Skin epidermis (tissue), 12 donors: ENCODE measurements around the gene OBP2B.
"Not testable (repeated sequence)": the region's sequence is repeated elsewhere in the genome, so short reads cannot be mapped to it uniquely, and the experiment has no call there.

Source experiments
- H3K27ac ChIP-seq, 21 experiments: fragments of 200-600 bp; sonication (generic) in 11 of 21; one replicate each; pipeline ENCODE4 v1.5.0; 2020; ENCODE audit warnings: mild to moderate bottlenecking in 3 of 21, inconsistent platforms in 2 of 21, moderate library complexity in 2 of 21
- H3K4me3 ChIP-seq, 7 experiments: fragments of 200-600 bp; sonication (generic) in 2 of 7; one replicate each; pipeline ENCODE4 v1.5.0; 2020; ENCODE audit warnings: inconsistent platforms in 2 of 7, mild to moderate bottlenecking in 2 of 7, moderate library complexity in 1 of 7

Gene OBP2B

DNA sequence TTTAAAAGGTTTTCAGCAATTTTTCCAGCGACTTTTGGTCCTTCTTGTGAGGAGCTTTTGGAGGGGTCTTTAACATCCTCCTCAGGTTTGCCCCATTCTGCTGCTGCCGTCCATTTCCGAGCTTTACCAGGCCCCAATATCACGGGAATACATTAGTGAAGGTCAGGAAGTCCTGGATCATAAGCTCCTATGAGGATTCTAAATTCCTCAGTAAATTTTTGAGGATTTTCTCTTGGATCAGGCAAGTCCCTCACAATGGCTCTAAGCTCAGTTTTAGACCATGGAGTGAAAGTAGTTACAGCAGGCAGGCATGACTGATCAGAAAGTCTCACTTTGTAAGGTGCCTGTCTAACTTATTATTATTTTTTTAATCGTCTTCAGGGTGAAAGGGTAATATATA lies 28.1 kb downstream of the OBP2B start:
- Histone ChIP-seq H3K27ac (no peak overlapping the region), H3K4me3 (no peak overlapping the region)

DNA sequence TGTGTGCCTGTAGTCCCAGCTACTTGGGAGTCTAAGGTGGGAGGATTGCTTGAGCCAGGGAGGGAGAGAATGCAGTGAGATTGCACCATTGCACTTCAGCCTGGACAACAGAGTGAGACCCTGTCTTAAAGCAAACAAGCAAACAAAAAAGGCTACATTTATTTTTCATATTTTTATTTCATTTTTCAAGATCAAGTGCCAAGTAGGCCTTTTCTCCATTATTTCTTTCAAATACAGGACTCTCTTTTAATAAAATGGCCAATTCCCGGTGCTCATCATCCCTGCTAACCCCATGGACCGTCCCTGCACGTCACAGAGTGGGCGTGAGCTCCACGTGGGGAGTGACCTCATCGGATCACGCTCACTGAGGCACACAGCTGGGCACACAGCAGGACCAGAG lies 36.0 kb downstream of the OBP2B start:
- H3K27ac ChIP-seq: no peak overlapping the region

DNA sequence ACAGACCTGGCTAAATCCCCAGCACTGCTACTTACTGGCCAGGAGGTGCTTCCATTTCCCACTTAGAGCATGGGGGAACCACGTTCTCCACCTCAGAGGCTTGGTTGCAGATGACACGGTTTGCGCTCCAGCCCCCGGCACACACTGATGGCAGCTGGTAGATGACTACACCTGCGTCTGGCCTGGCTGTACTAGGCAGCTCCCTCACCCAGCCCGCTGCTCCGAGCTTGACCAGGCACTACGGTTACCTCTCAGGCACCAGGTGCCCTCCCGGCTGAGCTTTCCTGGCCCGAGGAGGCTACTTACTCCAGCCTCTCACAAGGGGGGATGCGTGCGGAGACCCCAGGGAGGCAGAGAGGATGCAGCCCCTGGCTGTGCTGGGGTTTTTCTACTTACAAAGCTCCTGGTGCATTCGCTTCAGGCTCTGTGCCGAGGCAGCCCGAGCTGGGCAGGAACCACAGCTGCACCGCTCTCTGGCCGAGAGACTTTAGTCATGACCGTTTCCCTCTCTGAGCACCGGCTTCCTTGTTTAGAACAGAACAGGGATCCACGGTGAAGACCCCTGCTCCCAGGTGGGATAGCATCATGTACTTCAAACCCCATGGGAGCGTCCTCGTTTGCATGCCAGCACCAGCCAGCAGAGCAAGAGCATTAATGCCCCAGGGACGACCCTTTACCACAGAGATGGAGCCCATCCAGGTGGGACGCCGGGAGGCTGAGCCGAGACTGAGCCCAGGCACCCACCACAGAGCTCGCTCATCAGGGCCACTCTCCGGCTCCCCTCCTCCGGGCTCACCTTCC lies 37.7 kb downstream of the OBP2B start:
- H3K4me3 ChIP-seq: no peak overlapping the region
- no peak overlapping the region for H3K27ac ChIP-seq

More for the DNA sequence above, 36.0 kb downstream of the OBP2B start:
- H3K4me3 ChIP-seq: no peak overlapping the region

DNA sequence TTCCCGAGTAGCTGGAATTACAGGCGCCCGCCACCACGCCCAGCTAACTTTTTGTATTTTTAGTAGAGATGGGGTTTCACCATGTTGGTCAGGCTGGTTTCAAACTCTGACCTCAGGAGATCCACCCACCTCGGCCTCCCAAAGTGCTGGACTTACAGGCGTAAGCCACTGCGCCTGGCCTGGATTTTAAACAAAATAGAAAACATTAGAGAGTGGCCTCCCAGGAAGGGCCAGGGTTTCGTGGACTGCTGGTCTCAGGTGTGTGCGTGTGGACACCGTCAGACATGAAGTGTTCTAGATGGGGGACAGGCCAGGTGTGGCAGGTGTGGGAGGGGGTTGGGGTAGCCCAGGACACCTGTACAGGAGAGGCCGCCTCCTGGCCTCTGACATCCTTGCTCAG lies 38.3 kb downstream of the OBP2B start:
- H3K27ac ChIP-seq: no peak overlapping the region
- H3K4me3 ChIP-seq: no peak overlapping the region

DNA sequence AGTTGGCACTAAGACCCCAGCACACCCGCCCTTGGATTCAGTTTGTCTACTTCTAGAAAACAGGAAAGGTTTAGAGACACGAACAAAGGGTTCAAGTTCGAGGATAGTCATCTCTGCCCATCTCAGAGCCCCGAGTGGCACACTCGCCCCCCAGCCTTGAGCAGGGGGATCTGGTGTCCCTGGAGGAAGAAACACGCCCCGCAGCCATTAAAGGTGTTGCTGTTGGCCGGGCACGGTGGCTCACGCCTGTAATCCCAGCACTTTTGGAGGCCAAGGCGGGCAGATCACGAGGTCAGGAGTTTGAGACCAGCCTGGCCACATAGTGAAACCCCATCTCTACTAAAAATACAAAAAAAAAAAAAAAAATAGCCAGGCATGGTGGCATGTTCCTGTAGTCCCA lies 39.4 kb downstream of the OBP2B start:
- H3K27ac ChIP-seq, H3K4me3 ChIP-seq: not testable (repeated sequence)

DNA sequence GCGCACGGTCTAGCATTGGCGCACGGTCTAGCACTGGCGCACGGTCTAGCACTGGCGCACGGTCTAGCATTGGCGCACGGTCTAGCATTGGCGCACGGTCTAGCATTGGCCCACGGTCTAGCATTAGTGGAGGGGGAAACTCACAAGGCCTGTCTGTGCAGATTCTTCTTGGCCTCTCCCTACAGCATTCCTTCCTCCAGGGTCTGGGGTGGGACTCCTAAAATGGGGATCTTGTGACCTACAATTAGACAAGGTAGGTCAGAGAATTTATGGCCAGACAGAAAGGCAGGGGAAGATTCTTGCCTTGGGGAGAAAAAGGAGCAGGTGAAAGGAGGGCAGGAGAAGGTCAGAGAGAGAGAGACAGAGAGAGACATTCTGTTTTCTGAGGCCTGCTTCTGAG lies 39.9 kb downstream of the OBP2B start:
- no peak overlapping the region for H3K4me3 ChIP-seq
- no peak overlapping the region for H3K27ac ChIP-seq

DNA sequence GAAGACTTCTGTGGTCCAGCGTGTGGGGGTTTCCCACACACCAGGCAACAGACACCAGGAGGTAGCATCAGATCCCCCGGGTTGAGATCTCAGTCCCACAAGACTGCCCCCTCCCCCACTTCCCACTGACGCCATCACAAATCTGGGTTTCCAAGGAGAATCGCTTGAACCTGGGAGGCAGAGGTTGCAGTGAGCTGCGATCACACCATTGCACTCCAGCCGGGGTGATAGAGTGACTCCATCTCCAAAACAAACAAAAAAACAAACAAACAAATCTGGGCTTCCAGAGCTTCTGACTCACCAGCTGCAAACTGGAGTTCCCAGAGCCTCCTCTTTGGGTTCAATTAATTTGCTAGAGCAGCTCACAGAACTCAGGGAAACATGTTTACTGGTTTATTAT lies 40.6 kb downstream of the OBP2B start:
- no peak overlapping the region for H3K4me3 ChIP-seq
- H3K27ac ChIP-seq: no peak overlapping the region

DNA sequence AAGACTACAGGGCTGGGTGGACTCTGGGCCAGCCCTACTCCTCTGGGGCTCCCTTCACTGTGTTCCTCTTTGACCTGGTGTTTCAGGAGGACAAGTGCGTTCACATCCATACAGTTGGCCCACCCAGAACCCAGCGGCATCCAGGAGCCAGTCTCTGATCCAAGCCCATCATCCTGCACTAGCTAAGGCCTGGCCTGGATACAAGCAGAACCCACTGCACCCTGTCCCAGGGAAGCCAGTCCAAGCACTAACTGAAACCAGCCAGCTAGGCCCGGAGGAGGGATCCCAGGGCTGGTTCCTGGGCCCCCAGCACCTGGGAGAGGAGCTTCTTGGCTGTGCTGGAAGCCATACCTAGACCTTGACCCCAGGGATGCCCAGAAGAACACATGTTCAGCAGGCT lies 41.3 kb downstream of the OBP2B start:
- no peak overlapping the region for H3K27ac ChIP-seq
- H3K4me3 ChIP-seq: no peak overlapping the region

DNA sequence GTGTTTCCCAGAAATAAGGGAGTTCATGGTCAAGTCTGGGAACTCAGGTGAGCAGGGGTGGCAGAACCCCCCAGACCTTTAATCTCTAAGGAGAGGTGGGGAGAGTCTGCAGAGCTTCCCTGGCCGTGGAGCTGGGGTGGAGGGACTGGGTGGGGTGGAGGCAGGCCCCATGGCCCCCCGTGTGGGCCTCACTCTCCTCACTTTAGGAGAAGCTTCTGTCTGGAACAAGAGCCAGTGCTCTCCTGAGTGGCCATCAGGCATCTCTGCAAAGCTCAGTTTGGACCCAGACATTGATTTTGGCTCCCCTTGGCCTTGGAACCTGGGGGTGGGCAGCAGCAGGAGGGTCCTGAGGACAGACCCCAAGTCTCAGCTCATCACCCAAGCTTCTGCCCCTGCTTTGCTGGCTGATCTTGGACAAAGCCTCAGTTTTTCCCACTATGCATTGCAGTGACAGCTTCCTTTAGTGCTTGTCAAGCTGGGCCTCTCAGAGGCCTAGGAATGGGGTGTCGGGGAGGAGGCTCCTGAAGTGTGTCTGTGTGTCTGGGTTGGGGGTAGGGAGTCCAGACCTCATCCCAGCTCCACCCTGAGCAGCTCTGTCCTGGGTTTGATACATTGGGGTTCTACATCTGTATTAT lies 41.8 kb downstream of the OBP2B start:
- Histone ChIP-seq H3K27ac (no peak overlapping the region), H3K4me3 (no peak overlapping the region)

DNA sequence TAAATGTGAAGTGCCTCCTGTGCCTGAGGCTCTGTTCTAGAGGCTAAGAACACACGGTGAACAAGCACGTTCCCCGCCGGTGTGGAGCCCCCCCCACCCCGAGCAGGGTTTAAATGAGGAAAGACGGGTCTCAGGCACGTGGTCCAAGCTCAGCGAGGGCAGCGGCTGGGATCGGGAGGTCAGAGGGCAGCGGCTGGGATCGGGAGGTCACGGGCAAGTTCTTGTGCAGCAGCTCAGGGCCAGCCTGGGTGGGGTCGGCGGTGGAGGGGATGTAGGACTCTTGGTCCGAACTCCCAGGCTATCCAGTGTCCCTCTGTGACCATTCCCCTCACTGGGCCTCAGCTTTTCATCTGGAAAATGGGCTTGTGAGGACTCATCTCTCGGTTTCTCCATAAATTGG lies 42.7 kb downstream of the OBP2B start:
- Histone ChIP-seq H3K27ac (no peak overlapping the region), H3K4me3 (no peak overlapping the region)

DNA sequence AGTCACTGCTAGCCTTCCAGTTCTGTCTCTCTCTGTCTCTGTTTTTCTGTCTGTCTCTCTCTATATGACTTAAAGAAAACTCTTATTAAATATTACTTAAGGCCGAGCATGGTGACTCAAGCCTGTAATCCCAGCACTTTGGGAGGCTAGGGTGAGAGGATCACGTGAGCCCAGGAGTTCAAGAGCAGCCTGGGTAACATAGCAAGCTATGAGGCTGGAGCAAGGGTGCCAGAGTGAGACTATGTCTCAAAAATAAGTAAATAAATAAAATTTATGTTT lies 43.7 kb downstream of the OBP2B start:
- Histone ChIP-seq H3K4me3 (no peak overlapping the region), H3K27ac (no peak overlapping the region)

DNA sequence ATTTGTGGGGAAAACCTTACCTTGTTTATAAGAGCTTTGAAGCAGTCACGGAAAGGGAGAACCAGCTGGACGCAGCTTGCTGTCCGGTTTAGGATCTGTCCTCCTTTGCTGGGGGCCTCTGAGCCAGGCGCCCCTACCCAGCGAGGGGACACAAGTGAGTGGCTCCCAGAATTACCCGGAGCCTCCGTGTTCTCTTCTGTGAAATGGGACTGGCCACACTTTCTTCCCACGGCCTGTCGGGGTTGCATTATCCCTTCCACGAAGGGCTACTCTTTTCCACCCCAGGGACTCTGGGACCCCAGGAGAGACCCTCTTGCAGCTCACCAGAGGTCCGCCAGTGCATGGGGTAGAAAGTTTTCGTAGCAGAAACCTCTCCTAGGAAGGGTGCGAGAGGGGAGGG lies 44.9 kb downstream of the OBP2B start:
- peak overlapping the region; percentile 44 to 66 (median 51) for H3K4me3 ChIP-seq
- peak overlapping the region in 16 of 21 experiments; percentile 34 to 88 (median 74) for H3K27ac ChIP-seq

DNA sequence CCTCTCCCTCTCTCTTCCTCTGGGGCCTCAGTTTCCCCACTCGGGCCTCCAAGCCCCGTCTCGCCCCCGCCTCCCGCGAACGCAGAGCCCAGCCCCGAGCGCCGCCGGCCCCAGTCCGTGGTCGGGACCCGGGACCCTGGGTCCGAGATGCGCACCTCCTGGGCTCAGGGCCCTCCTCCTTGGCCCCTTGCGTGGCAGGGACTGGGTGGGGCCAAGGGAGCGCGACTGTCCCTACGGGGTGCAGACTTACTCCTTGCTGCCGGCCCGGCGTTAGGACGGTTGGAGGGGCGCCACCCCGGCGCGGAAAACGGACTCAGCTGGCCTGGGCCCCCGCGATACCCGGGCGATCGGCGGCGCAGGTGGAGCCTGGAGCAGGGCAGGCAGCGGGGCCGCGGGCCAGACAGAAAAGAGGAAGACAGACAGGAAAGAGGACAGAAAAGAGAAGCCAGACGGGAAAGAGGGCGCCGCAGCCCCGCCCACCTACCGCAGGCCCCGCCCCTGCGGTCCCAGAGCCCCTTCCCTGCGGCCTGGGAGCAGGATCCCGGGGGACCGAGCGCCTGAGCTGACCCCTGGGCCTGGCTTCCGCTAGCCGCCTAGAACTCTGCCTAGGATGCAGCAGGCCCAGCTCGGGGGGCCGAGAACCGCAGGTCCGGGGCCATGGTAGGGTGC lies 45.4 kb downstream of the OBP2B start, which contains the start of gene GBGT1:
GBGT1 (minus strand) TSS at position 411 of the 669 bp plus-strand sequence. CDS start 1,502 bp downstream, outside the sequence.
- peak within 1 kb of the TSS; percentile 44 to 66 (median 51) for H3K4me3 ChIP-seq
- peak within 1 kb of the TSS; percentile 34 to 88 (median 73) for H3K27ac ChIP-seq

DNA sequence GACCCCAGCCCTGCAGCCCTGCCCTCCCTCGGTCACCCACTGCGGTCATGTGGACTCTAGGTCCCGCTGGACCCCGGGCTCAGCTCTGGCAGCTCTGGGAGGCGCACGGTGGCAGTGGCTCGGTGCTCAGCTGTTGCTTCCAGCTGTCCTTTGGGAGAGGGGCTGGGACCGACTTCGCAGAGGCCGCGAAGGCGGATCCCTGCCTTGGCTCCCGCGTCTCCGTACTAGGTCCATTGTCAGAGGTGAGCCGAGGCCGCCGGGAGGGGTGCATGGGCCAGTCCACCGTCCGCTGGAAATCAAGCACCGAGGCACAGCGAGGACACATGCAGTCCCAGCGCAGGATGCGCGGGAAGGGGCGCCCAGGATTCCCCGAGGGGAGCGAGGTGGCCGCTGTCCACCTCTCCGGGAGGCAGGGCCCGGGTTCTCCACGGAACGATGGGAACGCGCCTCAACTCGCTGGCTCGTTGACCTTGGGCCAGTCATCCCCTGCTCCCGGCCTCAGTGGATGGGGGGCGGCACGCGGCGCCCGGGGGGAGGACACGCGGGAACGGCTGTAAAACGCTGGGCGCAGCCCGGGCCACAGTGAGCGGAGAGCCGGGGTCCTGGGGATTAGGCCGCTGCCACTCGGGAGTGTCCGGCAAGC lies 46.1 kb downstream of the OBP2B start:
- Histone ChIP-seq H3K27ac (peak overlapping the region; percentile 34 to 88 (median 73)), H3K4me3 (peak overlapping the region; percentile 44 to 66 (median 51))

DNA sequence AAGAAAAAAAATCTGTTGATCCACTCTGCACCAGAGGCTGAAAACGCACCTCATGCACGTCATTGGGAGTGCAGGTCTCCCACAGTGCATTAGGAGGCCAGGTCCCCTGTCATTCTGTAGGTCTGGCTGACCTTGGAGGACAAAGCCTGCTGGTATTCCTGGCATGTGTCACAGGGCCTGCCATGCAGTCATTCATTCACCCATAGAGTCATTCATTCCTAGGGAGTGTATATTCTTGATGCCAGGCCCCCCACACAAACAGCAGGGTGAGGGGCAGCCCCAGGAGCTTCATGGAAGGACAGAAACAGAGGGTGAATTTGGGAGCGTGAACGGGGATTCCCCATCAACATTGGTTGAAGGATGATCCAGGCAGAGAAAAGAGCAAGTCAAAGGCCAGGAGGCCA lies 47.5 kb downstream of the OBP2B start:
- Histone ChIP-seq H3K4me3 (no peak overlapping the region), H3K27ac (no peak overlapping the region)

DNA sequence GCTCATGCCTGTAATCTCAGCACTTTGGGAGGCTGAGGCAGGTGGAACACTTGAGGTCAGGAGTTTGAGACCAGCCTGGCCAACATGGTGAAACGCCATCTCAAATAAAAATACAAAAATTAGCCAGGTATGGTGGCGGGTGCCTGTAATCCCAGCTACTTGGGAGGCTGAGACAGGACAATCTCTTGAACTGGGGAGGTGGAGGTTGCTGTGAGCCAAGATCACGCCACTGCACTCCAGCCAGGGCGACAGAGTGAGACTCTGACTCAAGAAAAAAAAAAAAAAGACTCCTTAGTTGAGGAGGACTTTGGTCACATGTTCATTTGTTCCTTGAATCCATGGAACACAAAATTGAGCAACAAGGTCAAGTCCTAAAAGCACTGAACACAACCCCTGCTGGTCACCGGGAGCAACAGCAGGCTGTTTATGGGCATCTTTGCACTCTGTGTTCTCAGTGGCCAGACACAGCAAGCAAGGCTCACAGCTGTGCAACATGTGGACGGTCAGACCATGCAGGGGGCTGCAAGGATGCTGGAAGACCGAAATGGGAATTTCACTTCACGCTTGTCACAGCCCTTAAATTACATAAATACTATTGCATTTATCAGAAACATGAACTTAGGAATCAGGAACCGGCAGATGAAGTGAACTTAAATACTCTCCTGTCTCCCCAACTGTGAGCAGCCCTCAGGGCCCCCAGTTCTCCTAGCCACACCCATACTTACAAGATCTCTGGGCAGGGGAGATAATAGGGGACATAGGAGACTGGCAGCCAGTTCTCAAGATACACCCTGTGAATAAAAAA lies 48.1 kb downstream of the OBP2B start:
- H3K4me3 ChIP-seq: no peak overlapping the region
- H3K27ac ChIP-seq: no peak overlapping the region

DNA sequence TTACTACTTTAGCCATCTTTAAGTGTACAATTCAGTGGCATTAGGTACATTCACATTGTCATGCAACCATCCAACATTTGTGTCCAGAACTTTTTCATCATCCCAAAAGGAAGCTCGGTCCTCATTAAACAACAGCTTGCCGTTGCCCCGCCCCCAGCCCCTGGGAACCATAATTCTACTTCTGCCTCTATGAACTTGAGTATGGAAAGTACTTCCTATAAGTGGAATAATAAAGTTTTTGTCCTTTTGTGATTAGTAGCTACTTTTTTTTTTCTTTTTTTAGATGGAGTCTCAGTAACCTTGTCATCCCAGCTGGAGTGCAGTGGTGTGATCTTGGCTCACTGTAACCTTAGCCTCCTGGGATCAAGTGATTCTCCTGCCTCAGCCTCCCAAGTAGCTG lies 50.4 kb downstream of the OBP2B start:
- Histone ChIP-seq H3K27ac (no peak overlapping the region), H3K4me3 (no peak overlapping the region)
